Neural progenitor cell (in vitro differentiated cells): ENCODE measurements around the gene DDX17.

Experiments
- CTCF ChIP-seq: fragments of 200-600 bp; sonication (generic); IDR thresholded peaks from 2 replicates; pipeline ENCODE4 v1.5.1; 2017; ENCODE audit warnings: antibody characterized with exemption, mild to moderate bottlenecking
- EZH2phosphoT487 ChIP-seq: fragments of 200-600 bp; sonication (generic); IDR thresholded peaks from 2 replicates; pipeline ENCODE4 v1.6.1; 2017; ENCODE audit warnings: antibody characterized with exemption

- TF ChIP-seq CTCF (no peak), EZH2phosphoT487 (no peak)
These were observed 36.8 kb downstream of the DDX17 start for GRCh38 chr22:38469306-38469781.
